Esophagus squamous epithelium (tissue), 5 donors: ENCODE results near the gene CACNA1F. TPM values are rescaled to one million over a fixed set of nuclear protein-coding genes. Genes with fewer than 3 reads are reported as not detected.

Experiments
- DNase-seq: peaks from one replicate; lab custom pipeline; 2025; lab: John Stamatoyannopoulos, UW
- H3K27ac ChIP-seq, 4 donors: fragments of 200-600 bp; sonication (generic); one replicate each; pipeline ENCODE4 v1.5.1; 2016 to 2019; ENCODE audit warnings: mild to moderate bottlenecking in 1 of 4
- H3K27me3 ChIP-seq, 4 donors: fragments of 200-600 bp; sonication (generic); 1 replicate in 3 of 4; 2 replicates in 1 of 4; pipeline versions ENCODE4 v1.5.1 to v1.6.0; 2017 to 2021; ENCODE audit warnings: antibody characterized with exemption in 1 of 4
- H3K36me3 ChIP-seq, 3 donors: fragments of 200-600 bp; sonication (generic); one replicate each; pipeline ENCODE4 v1.5.1; 2016 to 2019
- H3K4me1 ChIP-seq, 3 donors: fragments of 200-600 bp; sonication (generic); one replicate each; pipeline ENCODE4 v1.5.1; 2017 to 2019
- H3K4me3 ChIP-seq, 4 donors: fragments of 200-600 bp; sonication (generic); 1 replicate in 3 of 4; 2 replicates in 1 of 4; pipeline ENCODE4 v1.5.1; 2016 to 2019; ENCODE audit warnings: mild to moderate bottlenecking in 2 of 4, moderate library complexity in 1 of 4
- H3K9me3 ChIP-seq, 3 donors: fragments of 200-600 bp; sonication (generic); one replicate each; pipeline ENCODE4 v1.5.1; 2016 to 2019
- CTCF ChIP-seq, 6 experiments: fragments of 450-650 bp in 4 of 6; fragments of 200-600 bp in 2 of 6; sonication (generic) in 2 of 6; IDR thresholded peaks; one replicate each; pipeline ENCODE4 v1.5.1; 2016 to 2019; ENCODE audit warnings: antibody characterized with exemption in 6 of 6, mild to moderate bottlenecking in 4 of 6, moderate library complexity in 4 of 6
- POLR2A ChIP-seq, 4 donors: fragments of 450-650 bp; IDR thresholded peaks; one replicate each; pipeline ENCODE4 v1.6.1; 2017; ENCODE audit warnings: antibody characterized with exemption in 4 of 4, mild to moderate bottlenecking in 4 of 4, moderate library complexity in 3 of 4
- WGBS, 2 donors: methylation state at CpG; one replicate each; pipeline ENCODE4 v1.1.5; 2018; 5-methylcytosine and 5-hydroxymethylcytosine counted together
- intact Hi-C: fragments of 100-400 bp; cut with DNase I; formaldehyde crosslinking; loops from one replicate; pipeline ENCODE4 v1.15.0; 2022
- total RNA-seq, 4 donors: library from RNA; depleted of rRNA; stranded (reverse); fragments of >200 nt; gene quantifications; one replicate each; pipeline ENCODE4 v1.1.0, GENCODE V29; 2016
- donor health status: DM: yes; HTN: yes; CAD: no.

Gene CACNA1F
- total RNA-seq, 4 donors from 2014 or later, result 0.38 TPM; not detected in 3

- Histone ChIP-seq H3K36me3 (no peaks in the 10 kb centered on the region), H3K9me3 (no peaks in the 10 kb centered on the region), H3K27ac (no peak overlapping the region), H3K27me3 (peaks cover 0 to 11% (median 0%) of the 10 kb centered on the region in 4 donors), H3K4me1 (no peaks in the 10 kb centered on the region), H3K4me3 (no peak overlapping the region)
- 63 to 70% methylated on average over 3 to 4 of the region's 13 CpGs for WGBS, 2 donors
- intact Hi-C loops, result no loop called here
- DNase-seq, result no peak
- TF ChIP-seq CTCF (IDR thresholded peaks at IDR 0.05) (no peak), POLR2A (IDR thresholded peaks at IDR 0.05) (no peak)
Measured at GRCh38 chrX:49205443-49205842, 27.7 kb downstream of the CACNA1F start.

DNA sequence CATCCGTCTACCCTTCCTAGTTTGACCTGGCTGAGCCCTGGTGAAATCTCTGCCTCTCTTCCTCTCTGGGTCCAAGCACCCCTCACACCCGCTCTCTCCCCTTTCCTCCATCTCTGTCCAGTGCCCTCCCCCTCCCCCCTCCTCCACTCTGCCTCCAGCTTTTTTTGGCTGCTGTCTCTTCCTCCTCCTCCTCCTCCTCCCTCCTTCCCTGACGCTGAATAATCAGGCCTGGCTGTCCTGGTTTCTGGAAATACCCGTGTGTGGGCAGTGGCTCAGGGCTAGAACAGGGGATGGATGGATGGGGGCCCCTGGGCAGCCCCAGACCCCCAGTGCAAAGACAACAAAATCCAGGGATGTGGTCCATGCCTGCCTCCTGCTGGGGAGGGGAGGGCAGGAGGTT, 28.4 kb downstream of the CACNA1F start:
- H3K36me3 ChIP-seq, result no peaks in the 10 kb centered on the region
- H3K9me3 ChIP-seq, result no peaks in the 10 kb centered on the region
- intact Hi-C loops, result no loop called here
- no peak for TF ChIP-seq POLR2A (IDR thresholded peaks at IDR 0.05)
- no peak for TF ChIP-seq CTCF (IDR thresholded peaks at IDR 0.05)
- H3K27me3 ChIP-seq, result peaks cover 0 to 5% (median 0%) of the 10 kb centered on the region in 4 donors
- no peak overlapping the region for H3K27ac ChIP-seq
- DNase-seq, result no peak
- H3K4me1 ChIP-seq, result peaks cover 0 to 3% (median 1%) of the 10 kb centered on the region in 3 donors
- H3K4me3 ChIP-seq, result no peak overlapping the region
- WGBS, 2 donors, result 43 to 80% methylated on average over 1 to 3 of the region's 4 CpGs

DNA sequence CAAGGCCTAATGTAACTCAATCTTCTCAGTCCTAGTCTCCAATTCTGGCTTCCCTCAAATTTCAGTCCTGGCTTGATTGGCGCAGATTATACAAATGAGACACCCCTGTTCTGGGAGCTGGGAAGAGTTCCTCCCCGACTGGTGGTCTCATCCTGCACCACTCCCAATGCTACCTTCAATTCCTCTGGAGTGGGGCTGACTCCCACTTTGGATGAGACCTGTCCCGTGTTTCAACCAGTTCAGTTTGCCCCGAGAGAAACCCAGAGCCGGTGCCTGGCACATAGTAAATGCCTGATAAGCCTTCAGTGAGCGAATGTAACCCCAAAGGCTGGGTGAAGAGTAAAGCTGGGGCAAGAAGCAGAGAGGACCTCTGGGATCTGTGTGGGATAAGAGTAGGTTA, 29.1 kb downstream of the CACNA1F start:
- H3K27me3 ChIP-seq, result no peaks in the 10 kb centered on the region
- intact Hi-C loops, result no loop called here
- H3K27ac ChIP-seq, result no peak overlapping the region
- 79 to 83% methylated on average over 2 to 3 of the region's 6 CpGs for WGBS, 2 donors
- H3K9me3 ChIP-seq, result no peaks in the 10 kb centered on the region
- no peak for TF ChIP-seq CTCF (IDR thresholded peaks at IDR 0.05)
- no peak for TF ChIP-seq POLR2A (IDR thresholded peaks at IDR 0.05)
- no peaks in the 10 kb centered on the region for H3K36me3 ChIP-seq
- H3K4me3 ChIP-seq, result no peak overlapping the region
- no peak for DNase-seq
- peaks cover 0 to 8% (median 3%) of the 10 kb centered on the region in 3 donors for H3K4me1 ChIP-seq

DNA sequence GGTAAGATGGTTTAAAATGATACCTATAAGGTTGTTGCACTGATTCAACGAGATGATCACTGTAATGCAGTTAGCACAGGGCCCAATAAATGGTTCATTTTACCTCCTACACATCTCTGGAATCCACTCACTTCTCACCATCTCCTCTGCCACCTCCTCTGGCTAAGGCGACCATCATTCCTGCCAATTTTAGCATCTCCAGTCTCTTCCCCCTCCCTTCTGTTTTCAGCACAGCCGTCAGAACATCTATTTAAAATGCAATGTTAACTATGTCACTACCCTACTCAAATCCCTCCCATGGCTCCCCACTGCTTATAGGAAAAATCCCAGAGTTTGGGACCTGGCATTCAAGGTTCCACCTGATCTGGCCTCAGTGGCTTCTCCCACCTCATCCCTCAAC, 29.6 kb downstream of the CACNA1F start:
- no peaks in the 10 kb centered on the region for H3K36me3 ChIP-seq
- H3K27me3 ChIP-seq, result no peaks in the 10 kb centered on the region
- H3K27ac ChIP-seq, result no peak overlapping the region
- no peak for DNase-seq
- intact Hi-C loops, result no loop called here
- peaks cover 0 to 8% (median 3%) of the 10 kb centered on the region in 3 donors for H3K4me1 ChIP-seq
- no peaks in the 10 kb centered on the region for H3K9me3 ChIP-seq
- TF ChIP-seq POLR2A (IDR thresholded peaks at IDR 0.05) (no peak), CTCF (IDR thresholded peaks at IDR 0.05) (no peak)
- no peak overlapping the region for H3K4me3 ChIP-seq
- WGBS, 2 donors, result 56 to 59% methylated on average over 3 of the region's 3 CpGs

DNA sequence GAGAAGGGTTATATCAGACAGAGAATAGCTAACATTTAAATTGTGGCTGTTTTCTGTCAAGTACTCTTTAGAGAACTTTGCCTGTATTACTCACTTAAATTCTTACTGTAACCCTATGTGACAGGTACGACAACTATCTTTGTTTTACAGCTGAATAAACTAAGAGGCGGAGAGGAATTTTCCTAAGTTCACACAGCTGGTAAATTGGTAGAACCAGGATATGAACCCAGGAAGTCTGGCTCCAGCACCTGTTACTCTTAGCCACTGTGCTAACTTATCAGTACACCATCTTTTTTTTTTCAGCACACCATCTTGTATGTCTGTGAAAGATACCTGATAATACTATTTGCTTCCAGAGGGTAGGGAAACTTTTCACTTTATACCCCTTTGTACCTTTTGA, 31.1 kb downstream of the CACNA1F start:
- no peaks in the 10 kb centered on the region for H3K36me3 ChIP-seq
- no peaks in the 10 kb centered on the region for H3K9me3 ChIP-seq
- TF ChIP-seq CTCF (IDR thresholded peaks at IDR 0.05) (no peak), POLR2A (IDR thresholded peaks at IDR 0.05) (no peak)
- peaks cover 0 to 8% (median 3%) of the 10 kb centered on the region in 3 donors for H3K4me1 ChIP-seq
- 72 to 87% methylated on average over 2 of the region's 2 CpGs for WGBS, 2 donors
- no peak for DNase-seq
- no peak overlapping the region for H3K27ac ChIP-seq
- intact Hi-C loops, result no loop called here
- no peaks in the 10 kb centered on the region for H3K27me3 ChIP-seq
- H3K4me3 ChIP-seq, result no peak overlapping the region
